ENCODE data around the gene IL17RA.
A peak's percentile ranks its signal among the peaks of the same experiment; 100 is the strongest.
"Not testable (repeated sequence)": the region's sequence is repeated elsewhere in the genome, so short reads cannot be mapped to it uniquely, and the experiment has no call there.

Gene IL17RA, protein sequence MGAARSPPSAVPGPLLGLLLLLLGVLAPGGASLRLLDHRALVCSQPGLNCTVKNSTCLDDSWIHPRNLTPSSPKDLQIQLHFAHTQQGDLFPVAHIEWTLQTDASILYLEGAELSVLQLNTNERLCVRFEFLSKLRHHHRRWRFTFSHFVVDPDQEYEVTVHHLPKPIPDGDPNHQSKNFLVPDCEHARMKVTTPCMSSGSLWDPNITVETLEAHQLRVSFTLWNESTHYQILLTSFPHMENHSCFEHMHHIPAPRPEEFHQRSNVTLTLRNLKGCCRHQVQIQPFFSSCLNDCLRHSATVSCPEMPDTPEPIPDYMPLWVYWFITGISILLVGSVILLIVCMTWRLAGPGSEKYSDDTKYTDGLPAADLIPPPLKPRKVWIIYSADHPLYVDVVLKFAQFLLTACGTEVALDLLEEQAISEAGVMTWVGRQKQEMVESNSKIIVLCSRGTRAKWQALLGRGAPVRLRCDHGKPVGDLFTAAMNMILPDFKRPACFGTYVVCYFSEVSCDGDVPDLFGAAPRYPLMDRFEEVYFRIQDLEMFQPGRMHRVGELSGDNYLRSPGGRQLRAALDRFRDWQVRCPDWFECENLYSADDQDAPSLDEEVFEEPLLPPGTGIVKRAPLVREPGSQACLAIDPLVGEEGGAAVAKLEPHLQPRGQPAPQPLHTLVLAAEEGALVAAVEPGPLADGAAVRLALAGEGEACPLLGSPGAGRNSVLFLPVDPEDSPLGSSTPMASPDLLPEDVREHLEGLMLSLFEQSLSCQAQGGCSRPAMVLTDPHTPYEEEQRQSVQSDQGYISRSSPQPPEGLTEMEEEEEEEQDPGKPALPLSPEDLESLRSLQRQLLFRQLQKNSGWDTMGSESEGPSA

DNA sequence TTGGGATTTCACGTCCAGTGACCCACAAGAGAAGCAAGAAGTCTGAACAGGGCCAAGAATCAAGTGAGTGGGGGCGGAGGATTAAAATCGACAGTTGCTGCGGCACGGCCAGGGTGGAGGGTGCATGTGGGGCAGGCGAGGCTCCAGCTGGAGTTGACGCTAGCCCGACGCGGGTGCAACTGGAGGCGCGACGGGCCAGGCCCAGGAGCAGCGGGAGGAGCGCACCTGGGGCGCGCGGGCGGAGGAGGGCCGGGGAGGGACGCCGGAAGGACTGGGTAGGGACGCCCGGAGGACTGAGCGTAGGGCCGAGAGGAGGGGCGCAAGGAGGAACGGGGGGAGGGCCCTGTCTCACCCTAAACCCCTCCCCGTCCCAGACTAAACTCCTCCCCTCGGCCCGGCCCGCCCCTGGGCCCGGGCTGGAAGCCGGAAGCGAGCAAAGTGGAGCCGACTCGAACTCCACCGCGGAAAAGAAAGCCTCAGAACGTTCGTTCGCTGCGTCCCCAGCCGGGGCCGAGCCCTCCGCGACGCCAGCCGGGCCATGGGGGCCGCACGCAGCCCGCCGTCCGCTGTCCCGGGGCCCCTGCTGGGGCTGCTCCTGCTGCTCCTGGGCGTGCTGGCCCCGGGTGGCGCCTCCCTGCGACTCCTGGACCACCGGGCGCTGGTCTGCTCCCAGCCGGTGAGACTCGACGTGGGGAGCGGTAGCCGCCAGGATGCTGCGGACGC lies at the start of gene IL17RA:
TSS of gene IL17RA (plus strand) at position 447 of the 723 bp plus-strand sequence. CDS start at position 539, 92 bp downstream.
- peak; percentile 72 for DNase-seq (ENCODE audit: low read depth)

DNA sequence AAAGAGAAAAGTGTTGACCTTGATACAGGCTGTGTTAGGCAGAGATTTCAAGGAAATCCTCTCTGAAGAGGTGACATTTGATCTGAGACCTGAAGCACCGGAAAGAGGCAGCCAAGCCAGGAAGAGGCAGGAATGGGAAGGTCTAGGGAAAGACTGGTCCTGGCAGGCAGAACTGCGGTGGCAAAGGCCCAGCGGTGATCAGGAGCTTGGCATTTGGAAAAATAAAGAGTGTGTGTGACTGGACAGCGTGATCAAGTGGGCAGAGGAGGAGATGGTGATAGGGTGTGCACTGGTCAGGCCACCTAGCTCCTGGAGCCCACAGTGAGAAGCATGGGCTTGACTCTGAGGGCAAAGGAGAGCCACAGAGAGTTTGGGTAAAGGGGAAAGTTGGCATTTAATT lies 49.6 kb upstream of the IL17RA start:
- no peak for DNase-seq (ENCODE audit: low read depth)

DNA sequence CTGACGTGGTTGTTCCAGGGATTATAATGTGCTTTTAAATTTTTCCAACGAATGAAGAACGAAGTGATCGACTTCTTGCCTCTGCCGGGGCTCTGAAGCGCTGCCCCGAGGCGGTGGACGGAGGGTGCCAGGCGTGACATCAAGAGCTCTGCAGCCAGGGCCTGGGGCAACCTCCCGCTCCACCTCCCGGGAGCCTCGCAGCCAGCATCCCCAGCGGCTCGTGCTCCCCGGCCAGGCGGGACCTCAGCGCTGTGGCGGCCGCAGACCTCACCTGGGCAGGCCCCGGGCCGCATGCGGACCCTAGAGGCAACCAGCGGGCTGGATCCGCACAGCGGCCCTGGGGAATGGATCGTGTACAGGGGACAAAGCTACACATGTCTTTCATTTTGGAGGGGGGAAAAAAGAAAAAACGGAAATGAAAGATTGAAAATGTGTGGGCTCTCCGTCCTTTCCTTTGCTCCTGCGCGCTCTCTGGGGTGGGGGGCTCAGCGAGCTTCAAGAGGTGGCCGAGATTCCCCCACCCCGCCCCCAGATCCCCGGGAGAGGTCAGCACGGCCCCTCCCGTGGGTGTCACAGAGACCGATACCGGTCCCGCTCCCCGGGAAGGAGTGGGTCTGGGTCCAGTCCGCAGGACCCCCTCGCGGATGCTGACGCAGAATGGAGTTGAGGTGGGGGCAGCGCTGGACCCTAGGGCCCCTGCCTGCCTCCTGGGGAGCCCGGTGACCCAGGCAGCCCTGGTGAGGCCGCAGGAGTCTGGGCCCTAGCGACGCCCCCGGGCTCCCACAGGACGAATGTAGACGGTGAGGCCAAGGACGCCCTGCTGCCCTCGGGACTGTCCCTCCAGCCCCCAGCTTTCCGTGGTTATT lies 48.6 kb upstream of the IL17RA start:
- DNase-seq (ENCODE audit: low read depth), result not testable (repeated sequence)

DNA sequence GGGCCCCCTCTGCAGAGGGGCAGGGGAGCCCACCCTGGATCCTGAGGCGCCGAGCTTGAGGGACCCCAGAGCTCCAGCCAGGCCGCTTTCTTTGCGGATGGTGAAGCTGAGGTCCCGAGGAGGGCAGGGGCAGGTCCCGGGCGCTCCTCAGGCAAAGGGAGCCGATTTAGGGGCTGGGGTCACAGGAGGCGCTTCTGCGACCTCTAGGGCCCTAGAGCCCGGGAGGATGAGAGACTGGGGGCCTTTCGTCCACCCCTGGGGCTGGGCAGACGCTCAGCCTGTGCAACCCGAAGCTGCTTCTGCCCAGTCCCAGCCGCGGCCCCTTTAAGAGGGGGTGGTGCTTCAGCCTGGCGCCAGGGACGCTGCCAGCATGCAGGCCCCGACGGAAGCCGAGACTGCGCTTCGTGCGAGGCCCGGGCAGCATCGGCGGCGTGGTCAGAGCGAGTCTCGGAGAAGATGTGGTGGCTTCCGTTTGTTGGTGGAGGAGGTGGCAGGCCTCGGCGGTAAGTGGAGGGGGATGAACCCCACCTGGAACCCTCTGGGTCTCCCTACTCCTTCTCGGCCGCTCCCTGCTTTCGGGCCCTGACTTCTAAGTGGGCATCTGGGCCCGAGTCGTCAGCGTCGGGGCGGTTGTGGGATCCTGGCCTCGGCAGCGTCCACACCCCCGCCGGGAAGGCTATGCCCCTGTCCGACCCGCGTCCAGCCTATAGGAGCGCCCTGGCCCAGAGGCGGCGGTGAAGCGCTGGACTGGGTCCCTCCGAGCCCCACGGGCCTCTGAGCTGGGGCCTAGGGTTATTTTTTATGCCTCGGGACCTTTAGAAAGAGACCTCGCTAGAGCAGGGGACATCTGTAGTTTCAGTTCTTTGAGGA lies 47.7 kb upstream of the IL17RA start:
- DNase-seq (ENCODE audit: low read depth), result peak; percentile 20

DNA sequence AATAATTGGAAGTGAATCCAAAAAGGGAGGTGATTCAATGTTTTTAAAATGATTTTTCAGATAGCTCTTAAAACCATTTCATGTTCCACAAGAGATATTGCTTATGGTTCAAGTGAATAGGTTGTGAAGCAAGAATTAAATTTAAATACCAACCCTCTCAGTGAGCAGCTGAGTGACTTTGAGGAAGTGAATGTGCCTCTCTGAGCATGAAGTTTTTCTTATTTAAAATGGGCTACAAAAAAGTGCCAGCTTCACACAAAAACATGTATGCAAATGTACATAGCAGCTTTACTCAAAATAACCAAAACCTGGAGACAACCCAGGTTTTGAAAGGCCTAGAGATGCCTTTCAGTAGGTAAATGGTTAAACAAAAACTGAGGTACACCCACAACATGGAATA lies 41.3 kb upstream of the IL17RA start:
- no peak for DNase-seq (ENCODE audit: low read depth)

DNA sequence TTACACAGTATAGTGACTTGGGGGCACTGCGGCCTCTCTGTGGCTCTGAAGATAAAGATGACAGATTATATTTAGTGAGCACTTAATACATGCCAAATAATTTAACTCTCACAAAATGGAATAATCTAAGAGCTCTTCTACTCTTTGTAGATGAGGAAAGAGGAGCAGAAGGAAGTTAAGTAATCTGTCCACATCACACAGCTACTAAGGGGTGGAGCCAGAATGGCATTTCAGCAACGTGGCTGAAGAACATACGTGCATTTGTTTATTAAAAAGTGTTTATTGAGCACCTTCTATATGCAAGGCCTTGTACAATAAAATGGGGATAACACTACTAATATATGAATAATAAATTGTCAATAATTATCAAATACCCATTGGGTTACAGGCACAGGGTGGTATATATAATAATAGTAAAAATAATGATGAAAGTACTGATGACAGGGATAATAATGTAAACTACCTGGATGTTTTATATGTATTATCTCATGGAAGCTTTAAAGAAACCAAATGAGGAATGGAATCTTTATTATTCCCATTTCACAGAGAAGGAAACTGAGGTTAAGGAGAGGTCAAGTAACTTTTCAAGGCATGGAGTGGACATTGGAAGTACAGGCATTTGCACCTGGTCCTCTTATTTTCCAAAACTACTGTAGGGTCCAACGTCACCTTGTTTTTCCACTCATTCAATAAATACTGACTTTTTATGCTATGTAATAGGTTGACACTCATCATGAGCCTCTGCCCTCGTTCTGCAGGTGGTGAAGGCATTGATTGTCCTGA lies 38.0 kb upstream of the IL17RA start:
- no peak for DNase-seq (ENCODE audit: low read depth)

DNA sequence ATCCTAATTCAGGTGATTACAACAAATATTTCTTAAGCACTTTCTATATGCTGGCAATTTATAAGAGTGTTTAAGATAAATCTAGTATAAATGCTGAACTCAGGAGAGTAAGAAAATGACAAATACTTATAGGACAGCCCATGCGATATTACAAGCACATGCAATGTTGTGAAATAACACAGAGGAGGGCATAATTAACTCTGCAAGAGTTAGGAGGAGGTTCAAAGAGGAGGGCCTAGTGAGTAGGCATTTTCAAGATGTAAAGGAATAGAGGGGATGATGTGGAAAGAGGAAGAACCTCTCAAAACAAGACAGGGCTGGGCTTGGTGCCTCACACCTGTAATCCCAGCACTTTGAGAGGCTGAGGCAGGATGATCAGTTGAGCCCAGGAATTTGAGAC lies 37.1 kb upstream of the IL17RA start:
- no peak for DNase-seq (ENCODE audit: low read depth)

DNA sequence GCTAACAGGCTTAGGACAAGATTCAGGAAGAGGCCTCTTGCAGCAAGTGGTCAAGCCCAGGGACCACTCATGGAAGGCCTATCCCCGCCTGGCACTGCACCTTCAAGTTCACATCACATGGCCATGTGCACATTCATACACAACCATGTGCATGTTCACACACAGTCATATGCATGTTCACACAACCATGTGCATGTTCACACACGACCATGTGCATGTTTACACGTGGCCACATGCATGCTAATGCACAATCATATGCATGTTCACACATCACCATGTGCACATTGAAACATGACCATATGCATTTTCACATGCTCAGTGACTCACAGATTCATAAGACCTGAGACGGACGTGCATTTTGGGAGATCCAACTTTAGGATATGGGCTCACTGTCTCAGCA lies 28.7 kb upstream of the IL17RA start:
- DNase-seq (ENCODE audit: low read depth), result no peak

DNA sequence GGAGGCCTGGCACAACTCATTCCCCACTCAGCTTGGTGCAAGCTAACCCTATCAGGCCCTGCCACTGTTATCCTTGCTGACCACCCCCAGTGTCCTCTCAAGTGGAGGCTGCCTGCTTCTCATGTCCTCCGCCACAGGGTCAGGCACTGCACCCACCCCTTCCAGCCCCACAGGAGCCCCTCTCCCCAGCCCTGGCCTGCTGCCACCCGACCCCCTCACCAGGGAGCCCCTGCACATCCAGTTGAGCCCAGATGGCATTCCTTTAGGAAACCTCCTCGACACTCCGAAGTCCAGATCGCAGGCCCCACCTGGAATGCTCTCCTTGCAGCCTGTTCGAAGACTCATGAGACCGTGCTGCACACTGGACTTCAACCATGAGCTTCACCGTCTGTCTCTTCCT lies 28.0 kb upstream of the IL17RA start:
- DNase-seq (ENCODE audit: low read depth), result no peak

DNA sequence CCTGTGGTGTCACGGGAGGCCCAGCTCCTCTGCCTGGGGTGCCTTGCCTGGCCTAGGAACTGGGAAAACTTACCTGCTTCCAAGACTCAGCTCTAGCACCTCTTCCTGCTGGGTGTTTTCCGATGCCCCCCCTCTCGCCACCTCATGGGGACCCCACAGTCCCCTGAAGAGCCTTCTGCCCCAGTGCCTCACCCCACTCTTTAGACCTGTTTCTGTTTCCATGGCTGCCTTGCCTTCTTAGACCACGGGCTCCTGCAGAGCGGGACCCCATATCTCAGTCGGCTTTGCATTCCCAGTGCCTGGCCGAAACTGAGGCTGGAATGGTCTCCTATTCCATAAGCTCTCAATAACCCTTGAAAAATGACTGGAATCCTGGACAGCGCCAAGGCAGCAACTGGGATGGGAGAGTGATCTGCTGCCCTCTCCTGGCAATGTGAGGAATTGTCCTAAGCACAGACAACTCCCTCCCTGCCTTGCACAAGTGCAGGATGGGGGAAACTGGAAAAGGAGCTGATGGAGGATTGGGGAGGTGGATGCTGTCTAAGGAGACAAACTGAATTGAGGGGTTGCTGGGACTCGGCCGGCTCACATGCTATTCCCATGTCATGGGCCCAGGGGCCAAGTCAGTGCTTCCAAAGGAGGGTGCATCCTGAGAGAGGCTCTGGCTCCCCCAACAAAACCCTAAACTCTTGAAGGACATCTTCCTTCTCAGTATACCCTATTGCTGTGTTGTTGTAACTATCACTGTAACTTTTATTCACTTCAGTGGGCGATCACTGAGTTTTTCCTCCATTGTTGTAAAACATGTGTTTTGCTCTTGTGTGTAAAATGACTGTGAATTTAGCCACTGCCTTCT lies 26.6 kb upstream of the IL17RA start:
- DNase-seq (ENCODE audit: low read depth), result no peak

DNA sequence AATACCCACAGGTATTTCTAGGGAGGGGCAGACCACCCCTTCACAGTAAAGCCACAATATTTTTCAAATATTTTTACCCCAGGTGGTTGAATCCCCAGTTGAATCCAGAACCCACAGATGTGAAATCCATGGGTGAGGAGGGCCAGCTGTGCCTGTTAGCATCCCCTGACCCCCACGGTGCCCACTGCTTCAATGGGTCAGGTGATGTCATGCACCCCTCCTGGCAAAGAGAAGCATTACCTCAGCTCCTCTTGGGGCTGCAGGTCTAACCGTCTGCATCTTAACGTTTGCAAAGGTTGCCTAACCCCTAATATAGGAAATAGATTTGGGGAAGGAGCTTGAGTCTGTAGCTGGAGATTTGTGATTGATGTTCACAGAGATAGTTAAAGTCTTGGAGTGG lies 24.7 kb upstream of the IL17RA start:
- DNase-seq (ENCODE audit: low read depth), result no peak

DNA sequence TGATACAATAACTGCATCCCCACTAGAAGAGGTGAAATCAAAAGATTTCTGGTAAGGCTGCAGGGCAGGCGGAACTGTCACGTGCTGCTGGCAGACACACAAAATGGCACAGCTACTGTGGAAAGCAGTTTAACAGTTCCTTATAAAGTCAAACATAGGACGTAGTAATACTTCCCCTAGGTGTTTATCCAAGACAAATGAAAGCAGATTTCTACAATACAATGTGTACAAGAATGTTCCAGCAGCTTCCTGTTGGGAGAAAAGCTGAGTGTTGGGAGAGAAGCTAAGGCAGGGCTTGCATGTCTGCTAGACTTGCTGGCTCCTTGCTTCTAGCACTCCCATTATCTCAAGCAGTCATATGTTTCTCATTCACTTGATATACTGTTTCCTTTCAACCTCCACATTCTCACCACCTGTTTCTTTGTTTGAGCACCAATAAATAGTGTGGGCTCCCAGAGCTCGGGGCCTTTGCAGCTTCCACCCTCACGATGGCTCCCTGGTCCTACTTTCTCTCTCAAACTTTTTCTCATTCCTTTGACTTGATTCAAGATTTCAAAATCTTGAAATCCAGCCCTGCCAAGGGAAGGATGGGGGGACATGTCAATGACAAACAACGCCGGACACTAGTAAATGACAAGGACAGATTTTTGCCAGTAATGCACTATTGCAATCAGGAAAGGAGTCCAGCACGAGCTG lies 21.2 kb upstream of the IL17RA start:
- DNase-seq (ENCODE audit: low read depth), result no peak

DNA sequence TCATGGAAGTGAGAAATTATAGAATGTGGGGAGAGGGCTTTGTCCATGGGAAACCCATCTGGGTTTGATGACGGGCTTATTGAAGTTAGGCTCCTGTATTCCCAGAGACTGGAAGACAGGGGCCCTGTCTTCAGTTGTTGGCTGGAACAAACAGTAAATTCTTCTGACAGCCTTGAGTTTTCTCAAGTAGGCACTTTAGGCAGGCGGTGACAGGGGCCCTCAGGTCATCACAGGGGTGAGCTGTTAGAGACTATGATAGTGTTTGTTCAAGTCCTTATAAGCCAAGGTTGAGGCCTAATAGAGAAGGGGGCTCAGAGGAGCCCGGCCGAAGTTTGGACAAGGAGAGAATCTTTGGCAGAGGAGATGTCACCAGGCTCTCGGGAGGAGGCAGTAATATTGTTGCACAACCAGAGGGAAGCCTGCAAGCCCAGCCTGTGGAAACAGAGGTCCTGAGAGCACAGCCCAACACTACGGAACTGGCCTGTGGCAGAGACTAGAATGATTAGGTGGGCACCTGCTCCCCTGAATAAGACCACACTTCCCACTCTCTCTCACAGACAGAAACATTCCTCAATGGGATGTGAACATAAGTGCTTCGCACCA lies 20.2 kb upstream of the IL17RA start:
- DNase-seq (ENCODE audit: low read depth), result no peak

DNA sequence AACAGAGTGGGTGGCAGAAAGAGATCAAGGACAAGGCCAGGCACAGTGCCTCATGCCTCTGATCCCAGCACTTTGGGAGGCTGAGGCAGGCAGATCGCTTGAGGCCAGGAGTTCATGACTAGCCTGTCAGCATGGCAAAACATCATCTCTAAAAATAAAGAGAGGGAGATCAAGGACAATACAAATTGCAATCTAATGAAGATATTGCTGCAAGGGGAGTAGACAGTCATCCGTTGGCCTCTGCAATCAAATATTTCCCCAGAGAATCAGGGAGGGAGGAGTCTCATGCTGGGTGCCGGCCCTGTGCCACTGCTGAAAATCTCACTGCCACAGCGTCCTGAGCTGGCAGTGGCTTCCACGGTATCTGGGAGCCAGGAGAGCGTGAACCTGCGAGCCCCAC lies 19.4 kb upstream of the IL17RA start:
- DNase-seq (ENCODE audit: low read depth), result no peak

DNA sequence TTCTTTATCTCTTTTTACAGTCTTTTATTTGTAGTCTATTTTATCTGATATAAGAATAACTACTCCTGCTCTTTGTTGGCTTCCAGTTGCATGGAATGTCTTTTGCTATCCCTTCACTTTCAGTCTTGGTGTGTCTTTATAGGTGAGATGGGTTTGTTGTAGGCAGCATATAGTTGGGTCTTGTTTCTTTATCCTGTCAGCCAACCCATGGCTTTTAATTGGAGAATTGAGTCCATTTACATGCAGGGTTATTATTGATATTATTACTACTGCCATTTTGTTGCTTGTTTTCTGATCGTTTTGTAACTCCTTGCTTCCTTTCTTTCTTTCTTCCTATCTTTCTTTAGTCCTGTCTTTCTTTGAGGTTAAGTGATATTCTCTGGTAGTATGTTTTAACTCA lies 11.9 kb upstream of the IL17RA start:
- DNase-seq (ENCODE audit: low read depth), result no peak

DNA sequence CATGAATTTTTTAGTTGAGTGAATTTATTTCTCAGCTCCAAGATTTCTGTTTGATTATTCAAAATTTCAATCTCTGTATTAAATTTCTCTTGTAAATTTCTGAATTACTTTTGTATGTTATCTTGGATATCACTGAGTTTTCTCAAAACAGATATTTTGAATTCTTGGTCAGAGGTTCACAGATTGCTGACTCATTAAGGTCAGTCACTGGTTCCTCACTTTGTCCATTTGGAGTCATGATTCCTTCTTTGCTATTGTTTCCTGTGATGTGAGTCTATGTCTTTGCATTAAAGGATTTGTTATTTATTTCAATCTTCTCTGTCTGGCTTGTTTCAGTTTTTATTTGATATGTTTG lies 10.2 kb upstream of the IL17RA start:
- DNase-seq (ENCODE audit: low read depth), result no peak

DNA sequence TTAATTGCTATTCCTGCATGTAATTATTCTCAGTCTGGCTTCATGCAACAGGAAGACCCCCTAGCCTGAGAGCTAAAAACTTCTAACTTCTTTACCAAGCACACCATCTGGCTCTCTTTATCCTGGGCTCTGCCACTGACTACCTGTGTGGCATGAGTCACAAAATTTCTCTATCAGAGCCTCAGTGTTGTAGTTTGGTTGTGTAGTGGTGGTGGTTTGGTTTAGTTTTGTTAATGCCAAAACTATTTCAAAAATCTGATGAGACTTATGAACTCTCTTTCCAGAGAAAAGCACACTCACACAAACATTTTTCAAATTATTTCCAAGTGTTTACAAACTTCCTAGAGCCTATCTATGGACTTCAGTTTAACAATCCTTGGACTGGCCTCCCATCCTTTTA lies 7.5 kb upstream of the IL17RA start:
- peak; percentile 69 for DNase-seq (ENCODE audit: low read depth)

DNA sequence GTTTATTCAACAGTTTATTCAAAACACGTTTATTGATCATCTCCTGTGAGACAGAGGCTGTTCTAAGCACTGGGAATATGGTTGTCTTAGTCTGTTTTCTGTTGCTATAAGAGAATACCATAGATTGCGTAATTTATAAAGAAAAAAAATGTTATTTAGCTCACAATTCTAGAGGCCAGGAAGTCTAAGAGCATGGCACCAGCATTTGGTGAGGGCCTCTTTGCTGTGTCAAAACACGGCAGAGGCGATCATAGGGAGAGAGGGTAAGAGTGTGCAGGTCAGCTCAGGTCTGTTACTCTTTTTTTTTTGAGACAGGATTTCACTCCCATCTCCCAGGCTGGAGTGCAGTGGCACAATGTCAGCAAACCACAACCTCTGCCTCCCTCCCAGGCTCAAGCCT lies 5.2 kb upstream of the IL17RA start:
- no peak for DNase-seq (ENCODE audit: low read depth)

Data from GM04504 (cell line).